GM10248 (cell line): ENCODE data around the gene LEPROT.

Source experiments
- CTCF ChIA-PET: fragments of 300-600 bp; sonication (Branson Sonifier 250); formaldehyde crosslinking; extraction: SDS; loops from one replicate; lab custom pipeline; 2021; ENCODE audit warnings: antibody characterized with exemption; lab: Yijun Ruan, JAX
- POLR2A ChIA-PET: fragments of 350-650 bp; sonication (Branson Sonifier 250); formaldehyde crosslinking; extraction: SDS; loops from one replicate; lab custom pipeline; 2020; ENCODE audit warnings: antibody characterized with exemption; lab: Yijun Ruan, JAX
- DNase-seq: peaks from one replicate; pipeline ENCODE4 v3.0.0; 2012; ENCODE audit errors: extremely low spot score
- TF ChIP-seq, protein P1 (sequence below): IDR thresholded peaks from 2 replicates; pipeline ENCODE4 v1.5.1; 2012; ENCODE audit warnings: mild to moderate bottlenecking, low read depth; ENCODE audit errors: extremely low read depth, missing control alignments, control extremely low read depth

LEPROT gene

DNA sequence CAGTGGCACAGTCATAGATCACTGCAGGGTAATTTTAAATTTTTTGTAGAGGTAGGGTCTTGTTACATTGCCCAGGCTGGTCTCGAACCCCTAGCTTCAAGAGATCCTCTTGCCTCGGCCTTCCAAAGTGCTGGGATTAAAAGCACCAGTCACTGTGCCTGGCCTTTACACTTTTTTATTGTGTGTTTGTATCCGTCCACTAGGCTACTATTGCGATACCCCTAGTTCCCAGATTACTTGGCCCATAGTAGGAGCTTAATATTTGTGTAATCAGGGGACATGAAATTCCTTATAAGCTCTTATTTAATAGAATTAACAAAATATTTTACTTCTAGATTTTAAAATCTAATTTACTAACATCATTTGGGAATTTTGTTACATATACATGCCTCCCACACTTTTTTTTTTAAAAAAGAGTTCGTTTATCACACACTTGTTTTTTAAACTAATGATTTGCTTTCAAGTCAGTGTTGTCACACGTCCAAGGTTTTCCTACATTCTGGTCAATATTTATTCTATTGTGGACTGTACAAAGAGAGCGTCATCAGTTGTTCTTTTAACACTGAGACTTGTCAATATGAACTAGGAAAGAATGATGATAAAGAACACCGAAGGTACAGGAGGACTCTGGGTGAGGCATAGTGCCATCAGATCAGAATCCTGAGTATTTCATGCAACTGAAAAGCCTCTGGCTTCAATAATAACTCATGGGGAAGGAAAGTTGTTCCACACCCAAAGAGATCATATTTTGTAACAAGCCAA is 63.7 kb downstream of the LEPROT start:
- TF ChIP-seq, protein P1, sequence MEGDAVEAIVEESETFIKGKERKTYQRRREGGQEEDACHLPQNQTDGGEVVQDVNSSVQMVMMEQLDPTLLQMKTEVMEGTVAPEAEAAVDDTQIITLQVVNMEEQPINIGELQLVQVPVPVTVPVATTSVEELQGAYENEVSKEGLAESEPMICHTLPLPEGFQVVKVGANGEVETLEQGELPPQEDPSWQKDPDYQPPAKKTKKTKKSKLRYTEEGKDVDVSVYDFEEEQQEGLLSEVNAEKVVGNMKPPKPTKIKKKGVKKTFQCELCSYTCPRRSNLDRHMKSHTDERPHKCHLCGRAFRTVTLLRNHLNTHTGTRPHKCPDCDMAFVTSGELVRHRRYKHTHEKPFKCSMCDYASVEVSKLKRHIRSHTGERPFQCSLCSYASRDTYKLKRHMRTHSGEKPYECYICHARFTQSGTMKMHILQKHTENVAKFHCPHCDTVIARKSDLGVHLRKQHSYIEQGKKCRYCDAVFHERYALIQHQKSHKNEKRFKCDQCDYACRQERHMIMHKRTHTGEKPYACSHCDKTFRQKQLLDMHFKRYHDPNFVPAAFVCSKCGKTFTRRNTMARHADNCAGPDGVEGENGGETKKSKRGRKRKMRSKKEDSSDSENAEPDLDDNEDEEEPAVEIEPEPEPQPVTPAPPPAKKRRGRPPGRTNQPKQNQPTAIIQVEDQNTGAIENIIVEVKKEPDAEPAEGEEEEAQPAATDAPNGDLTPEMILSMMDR: no peak
- ChIA-PET POLR2A (no interaction called here), CTCF (no interaction called here)
- DNase-seq: no peak
